Neural progenitor cell (in vitro differentiated cells): ENCODE measurements around the gene MRM2.

Source experiments
- EZH2 ChIP-seq: fragments of 200-600 bp; sonication (generic); IDR thresholded peaks from 2 replicates; pipeline ENCODE4 v1.6.1; 2017; ENCODE audit warnings: antibody characterized with exemption, mild to moderate bottlenecking, moderate library complexity
- EZH2phosphoT487 ChIP-seq: fragments of 200-600 bp; sonication (generic); IDR thresholded peaks from 2 replicates; pipeline ENCODE4 v1.6.1; 2017; ENCODE audit warnings: antibody characterized with exemption
- TF ChIP-seq, protein P1 (sequence below): fragments of 200-600 bp; sonication (generic); IDR thresholded peaks from 2 replicates; pipeline ENCODE4 v1.5.1; 2017; ENCODE audit warnings: antibody characterized with exemption, mild to moderate bottlenecking

- TF ChIP-seq EZH2phosphoT487 (no peak), EZH2 (no peak)
- TF ChIP-seq, protein P1, sequence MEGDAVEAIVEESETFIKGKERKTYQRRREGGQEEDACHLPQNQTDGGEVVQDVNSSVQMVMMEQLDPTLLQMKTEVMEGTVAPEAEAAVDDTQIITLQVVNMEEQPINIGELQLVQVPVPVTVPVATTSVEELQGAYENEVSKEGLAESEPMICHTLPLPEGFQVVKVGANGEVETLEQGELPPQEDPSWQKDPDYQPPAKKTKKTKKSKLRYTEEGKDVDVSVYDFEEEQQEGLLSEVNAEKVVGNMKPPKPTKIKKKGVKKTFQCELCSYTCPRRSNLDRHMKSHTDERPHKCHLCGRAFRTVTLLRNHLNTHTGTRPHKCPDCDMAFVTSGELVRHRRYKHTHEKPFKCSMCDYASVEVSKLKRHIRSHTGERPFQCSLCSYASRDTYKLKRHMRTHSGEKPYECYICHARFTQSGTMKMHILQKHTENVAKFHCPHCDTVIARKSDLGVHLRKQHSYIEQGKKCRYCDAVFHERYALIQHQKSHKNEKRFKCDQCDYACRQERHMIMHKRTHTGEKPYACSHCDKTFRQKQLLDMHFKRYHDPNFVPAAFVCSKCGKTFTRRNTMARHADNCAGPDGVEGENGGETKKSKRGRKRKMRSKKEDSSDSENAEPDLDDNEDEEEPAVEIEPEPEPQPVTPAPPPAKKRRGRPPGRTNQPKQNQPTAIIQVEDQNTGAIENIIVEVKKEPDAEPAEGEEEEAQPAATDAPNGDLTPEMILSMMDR, result no peak
Measured at GRCh38 chr7:2217206-2217605, 24.8 kb downstream of the MRM2 start.
